HepG2 (cell line): Measurements from ENCODE around the gene HABP2. TPM values are rescaled to one million over a fixed set of nuclear protein-coding genes. Genes with fewer than 3 reads are reported as not detected.

Experiments
- ATAC-seq: fragments of 200-7000 bp; cut with Tn5 transposase; 3 replicates; pipeline ENCODE4 v1.9.1; 2020; ENCODE audit warnings: mild to moderate bottlenecking, moderate library complexity
- BruUV-seq: library from RNA; stranded (reverse); fragments of 400-500 nt; replicated peaks from 2 replicates; lab custom pipeline; 2021; lab: Mats Ljungman, UMichigan
- CTCF ChIA-PET: fragments of 300-600 bp; formaldehyde crosslinking; extraction: SDS; loops from one replicate; lab custom pipeline; 2021; ENCODE audit warnings: low total read pairs, inconsistent platforms, low intra/inter-chr PET ratio; lab: Yijun Ruan, JAX
- POLR2A ChIA-PET: fragments of 350-600 bp; sonication (Branson Sonifier 250); formaldehyde crosslinking; loops from one replicate; lab custom pipeline; 2020; ENCODE audit warnings: antibody characterized with exemption, inconsistent platforms; lab: Yijun Ruan, JAX
- DNase-seq: peaks from one replicate; pipeline ENCODE4 v3.0.0-alpha.2; 2015; ENCODE audit warnings: low spot score
- FAIRE-seq: peaks from 3 replicates; lab custom pipeline; 2011; peaks lifted over from hg19 to GRCh38; lab: Jason Lieb, UNC
- H2AFZ ChIP-seq: one replicate; pipeline ENCODE4 v1.6.1; 2011; ENCODE audit warnings: low read length, inconsistent platforms
- H3K27ac ChIP-seq: fragments of 300-600 bp; 3 replicates; pipeline ENCODE4 v1.8.0; 2011; ENCODE audit warnings: mixed run types, mild to moderate bottlenecking, mixed read lengths, low read length, inconsistent platforms; ENCODE audit not compliant: insufficient read depth; ENCODE audit errors: extremely low read length
- H3K27me3 ChIP-seq, 2 experiments: fragments of 200-600 bp in 1 of 2; 2 replicates in 1 of 2; 3 replicates in 1 of 2; pipeline versions ENCODE4 v1.6.0 to v1.8.0; 2011; ENCODE audit warnings: low read length in 2 of 2, mild to moderate bottlenecking in 2 of 2, moderate library complexity in 2 of 2, inconsistent platforms in 1 of 2; ENCODE audit not compliant: insufficient read depth in 2 of 2, control insufficient read depth in 1 of 2
- H3K36me3 ChIP-seq, 2 experiments: fragments of 200-600 bp in 1 of 2; replicated peaks in 1 of 2; 2 replicates in 1 of 2; 3 replicates in 1 of 2; pipeline versions ENCODE4 v1.5.1 to v1.8.0; 2011; ENCODE audit warnings: low read length in 2 of 2, inconsistent platforms in 1 of 2; ENCODE audit not compliant: insufficient read depth in 2 of 2, control insufficient read depth in 1 of 2
- H3K4me1 ChIP-seq: 2 replicates; pipeline ENCODE4 v1.5.1; 2012; ENCODE audit warnings: low read length, inconsistent platforms; ENCODE audit not compliant: insufficient read depth
- H3K4me2 ChIP-seq: 2 replicates; pipeline ENCODE4 v1.6.0; 2011; ENCODE audit warnings: low read depth, low read length, inconsistent platforms
- H3K4me3 ChIP-seq, 3 experiments: fragments of 200-600 bp in 1 of 3; sonication (generic), shearing (Covaris generic) in 1 of 3; replicated peaks in 1 of 3; 2 replicates each; pipeline ENCODE4 v1.5.1; 2011 to 2016; ENCODE audit warnings: low read length in 3 of 3, inconsistent platforms in 2 of 3, low read depth in 2 of 3, mild to moderate bottlenecking in 2 of 3, control low read depth in 1 of 3, mixed read lengths in 1 of 3; ENCODE audit not compliant: insufficient read depth in 1 of 3
- H3K79me2 ChIP-seq: one replicate; pipeline ENCODE4 v1.6.1; 2011; ENCODE audit warnings: low read length, inconsistent platforms; ENCODE audit not compliant: insufficient read depth
- H3K9ac ChIP-seq: 2 replicates; pipeline ENCODE4 v1.6.0; 2011; ENCODE audit warnings: mild to moderate bottlenecking, low read depth, low read length, inconsistent platforms; ENCODE audit not compliant: insufficient read depth
- H3K9me3 ChIP-seq: 2 replicates; pipeline ENCODE4 v1.5.1; 2012; ENCODE audit warnings: mild to moderate bottlenecking, low read length
- H4K20me1 ChIP-seq: 2 replicates; pipeline ENCODE4 v1.6.0; 2011; ENCODE audit warnings: inconsistent platforms, mild to moderate bottlenecking, low read length, moderate library complexity; ENCODE audit not compliant: insufficient read depth
- ATF1 ChIP-seq: IDR thresholded peaks from 2 replicates; pipeline ENCODE4 v1.6.1; 2016; ENCODE audit warnings: mild to moderate bottlenecking, control low read depth
- ATF4 ChIP-seq, 2 experiments: fragments of 450-650 bp in 1 of 2; sonication (generic) in 1 of 2; formaldehyde crosslinking; IDR thresholded peaks; 2 replicates each; pipeline versions ENCODE4 v1.5.0 to v1.8.0; 2020 to 2022; ENCODE audit warnings: mild to moderate bottlenecking in 1 of 2, missing genetic modification reagents in 1 of 2
- CREB3 ChIP-seq: sonication (generic); formaldehyde crosslinking; IDR thresholded peaks from 2 replicates; pipeline ENCODE4 v1.5.0; 2020; ENCODE audit warnings: missing genetic modification reagents
- HMG20A ChIP-seq: IDR thresholded peaks from 2 replicates; pipeline ENCODE4 v1.6.1; 2016; ENCODE audit warnings: borderline replicate concordance
- JUND ChIP-seq: sonication (generic); formaldehyde crosslinking; IDR thresholded peaks from 2 replicates; pipeline ENCODE4 v1.8.0; 2022; ENCODE audit warnings: mild to moderate bottlenecking, missing genetic modification reagents
- NFATC3 ChIP-seq: sonication (generic); formaldehyde crosslinking; IDR thresholded peaks from 2 replicates; pipeline ENCODE4 v1.5.1; 2020; ENCODE audit warnings: mild to moderate bottlenecking, missing genetic modification reagents
- NFKB2 ChIP-seq: sonication (generic); formaldehyde crosslinking; IDR thresholded peaks from 2 replicates; pipeline ENCODE4 v1.4.0; 2020; ENCODE audit warnings: missing genetic modification reagents, borderline replicate concordance
- POLR2G ChIP-seq: fragments of 200-400 bp; formaldehyde crosslinking; IDR thresholded peaks from 2 replicates; pipeline ENCODE4 v1.6.1; 2018; ENCODE audit warnings: mild to moderate bottlenecking, low read depth, low read length, moderate library complexity
- SIX4 ChIP-seq: sonication (generic); formaldehyde crosslinking; IDR thresholded peaks from 2 replicates; pipeline ENCODE4 v1.4.0; 2020; ENCODE audit warnings: missing genetic modification reagents
- TGIF2 ChIP-seq: IDR thresholded peaks from 2 replicates; pipeline ENCODE4 v1.6.1; 2016; ENCODE audit warnings: control low read depth, missing compliant biosample characterization
- ZNF546 ChIP-seq: sonication (generic); formaldehyde crosslinking; conservative IDR thresholded peaks from 2 replicates; pipeline ENCODE4 v1.8.1; 2023; ENCODE audit warnings: mild to moderate bottlenecking, missing genetic modification reagents
- ZNF781 ChIP-seq: sonication (generic); formaldehyde crosslinking; IDR thresholded peaks from 2 replicates; pipeline ENCODE4 v1.5.1; 2020; ENCODE audit warnings: borderline replicate concordance, mild to moderate bottlenecking, missing genetic modification reagents; ENCODE audit errors: not compliant biosample characterization
- ZSCAN21 ChIP-seq: sonication (generic); formaldehyde crosslinking; IDR thresholded peaks from 2 replicates; pipeline ENCODE4 v1.8.0; 2022; ENCODE audit warnings: mild to moderate bottlenecking, missing genetic modification reagents, moderate library complexity, borderline replicate concordance
- WGBS: methylation state at CpG from one replicate; pipeline ENCODE4 v1.1.6; 2017; ENCODE audit warnings: low lambda C conversion rate; 5-methylcytosine and 5-hydroxymethylcytosine counted together
- in situ Hi-C: cut with HindIII; loops from 2 replicates; pipeline ENCODE4 v1.10.0; 2017; ENCODE audit warnings: low pct_unique_long_range_greater_than_20kb; ENCODE audit not compliant: extremely low pct_ligation_motif_present
- intact Hi-C: fragments of 100-400 bp; cut with micrococcal nuclease; formaldehyde crosslinking; loops from one replicate; pipeline ENCODE4 v1.10.0; 2022; ENCODE audit not compliant: unreplicated experiment
- polyA plus RNA-seq, 8 experiments: library from polyadenylated mRNA; depleted of rRNA in 3 of 8; stranded (reverse) in 7 of 8; unstranded in 1 of 8; fragments of >200 nt; fragmentation: Illumina TruSeq in 4 of 8; extraction: Trizol in 4 of 8; gene quantifications; 2 replicates each; pipeline versions ENCODE4 v1.2.1 to v1.2.3, GENCODE V29; 2011 to 2016; ENCODE audit warnings: low read depth in 4 of 8, missing spikeins in 1 of 8, mixed read lengths in 1 of 8; ENCODE audit not compliant: insufficient read depth in 1 of 8
- total RNA-seq, 5 experiments: library from RNA; depleted of rRNA; stranded (reverse); fragments of >200 nt; fragmentation: Illumina TruSeq; extraction: Trizol; gene quantifications; 2 replicates each; pipeline ENCODE4 v1.2.3, GENCODE V29; 2016; ENCODE audit warnings: low read depth in 1 of 5
- TF ChIP-seq, protein P1 (sequence below): IDR thresholded peaks from 2 replicates; pipeline ENCODE4 v1.6.1; 2016; ENCODE audit warnings: low read depth, missing genetic modification reagents, missing compliant biosample characterization
- TF ChIP-seq, protein P2 (sequence below): sonication (generic); formaldehyde crosslinking; IDR thresholded peaks from 2 replicates; pipeline ENCODE4 v1.5.1; 2020; ENCODE audit warnings: mild to moderate bottlenecking, missing genetic modification reagents, moderate library complexity
- TF ChIP-seq, protein P3 (sequence below): sonication (generic); formaldehyde crosslinking; IDR thresholded peaks from 2 replicates; pipeline ENCODE4 v1.4.0; 2020; ENCODE audit warnings: low read depth, mild to moderate bottlenecking, missing genetic modification reagents

Gene HABP2
- total and polyA plus RNA-seq, 2 of the 13 experiments (the other 11 are each of a cell fraction or from before 2014, with no cell fraction given): 0.12 to 0.13 TPM

DNA sequence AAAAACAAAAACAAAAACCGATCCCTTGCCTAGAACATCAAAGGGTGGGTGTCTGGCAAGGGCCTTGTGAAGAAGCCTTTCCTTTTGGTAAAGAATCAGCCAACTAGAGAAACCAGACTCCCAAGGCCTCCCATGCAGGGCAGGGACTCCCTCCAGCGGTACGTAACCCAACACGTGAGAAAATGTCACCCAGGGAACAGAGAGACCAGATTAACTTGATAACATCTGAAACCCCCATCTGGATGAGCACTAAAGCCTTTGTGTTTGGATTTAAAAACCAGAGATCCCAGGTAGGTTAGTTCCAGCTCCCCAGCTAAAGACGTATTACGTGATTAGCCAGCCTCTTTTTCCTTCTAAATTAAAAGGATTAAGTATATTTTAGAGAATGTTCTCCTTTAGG, 3.0 kb upstream of the HABP2 start:
- FAIRE-seq (no peak), DNase-seq (no peak), ATAC-seq (no peak)
- Histone ChIP-seq H3K4me1 (peaks cover 21% of the 10 kb centered on the region), H3K9me3 (no peaks in the 10 kb centered on the region), H4K20me1 (no peaks in the 10 kb centered on the region), H3K4me2 (no peak overlapping the region), H3K27ac (no peak overlapping the region), H2AFZ (no peak overlapping the region), H3K27me3 (peaks cover 0 to 2% of the 10 kb centered on the region in 2 experiments; a peak in 1 of 5 replicates), H3K79me2 (no peaks in the 10 kb centered on the region), H3K9ac (no peak overlapping the region), H3K4me3 (no peak overlapping the region), H3K36me3 (no peaks in the 10 kb centered on the region)
- WGBS: 73% methylated on average over 6 of the region's 6 CpGs
- ChIA-PET POLR2A (no interaction called here), CTCF (no interaction called here)
- in situ Hi-C loops: no loop called here
- BruUV-seq: no TSS peak
- intact Hi-C loops: no loop called here
- TF ChIP-seq ZSCAN21 (no peak), ATF4 (CRISPR knock-in tag; IDR thresholded peaks at IDR 0.05) (no peak), ZNF546 (CRISPR knock-in tag) (no peak), POLR2G (no peak), SIX4 (CRISPR knock-in tag) (no peak), ZNF781 (CRISPR knock-in tag) (no peak), HMG20A (CRISPR knock-in tag) (no peak), NFATC3 (CRISPR knock-in tag) (no peak), CREB3 (CRISPR knock-in tag) (no peak), JUND (CRISPR knock-in tag) (no peak), NFKB2 (no peak), TGIF2 (CRISPR knock-in tag) (no peak), ATF1 (CRISPR knock-in tag) (no peak)
- TF ChIP-seq, protein P1, sequence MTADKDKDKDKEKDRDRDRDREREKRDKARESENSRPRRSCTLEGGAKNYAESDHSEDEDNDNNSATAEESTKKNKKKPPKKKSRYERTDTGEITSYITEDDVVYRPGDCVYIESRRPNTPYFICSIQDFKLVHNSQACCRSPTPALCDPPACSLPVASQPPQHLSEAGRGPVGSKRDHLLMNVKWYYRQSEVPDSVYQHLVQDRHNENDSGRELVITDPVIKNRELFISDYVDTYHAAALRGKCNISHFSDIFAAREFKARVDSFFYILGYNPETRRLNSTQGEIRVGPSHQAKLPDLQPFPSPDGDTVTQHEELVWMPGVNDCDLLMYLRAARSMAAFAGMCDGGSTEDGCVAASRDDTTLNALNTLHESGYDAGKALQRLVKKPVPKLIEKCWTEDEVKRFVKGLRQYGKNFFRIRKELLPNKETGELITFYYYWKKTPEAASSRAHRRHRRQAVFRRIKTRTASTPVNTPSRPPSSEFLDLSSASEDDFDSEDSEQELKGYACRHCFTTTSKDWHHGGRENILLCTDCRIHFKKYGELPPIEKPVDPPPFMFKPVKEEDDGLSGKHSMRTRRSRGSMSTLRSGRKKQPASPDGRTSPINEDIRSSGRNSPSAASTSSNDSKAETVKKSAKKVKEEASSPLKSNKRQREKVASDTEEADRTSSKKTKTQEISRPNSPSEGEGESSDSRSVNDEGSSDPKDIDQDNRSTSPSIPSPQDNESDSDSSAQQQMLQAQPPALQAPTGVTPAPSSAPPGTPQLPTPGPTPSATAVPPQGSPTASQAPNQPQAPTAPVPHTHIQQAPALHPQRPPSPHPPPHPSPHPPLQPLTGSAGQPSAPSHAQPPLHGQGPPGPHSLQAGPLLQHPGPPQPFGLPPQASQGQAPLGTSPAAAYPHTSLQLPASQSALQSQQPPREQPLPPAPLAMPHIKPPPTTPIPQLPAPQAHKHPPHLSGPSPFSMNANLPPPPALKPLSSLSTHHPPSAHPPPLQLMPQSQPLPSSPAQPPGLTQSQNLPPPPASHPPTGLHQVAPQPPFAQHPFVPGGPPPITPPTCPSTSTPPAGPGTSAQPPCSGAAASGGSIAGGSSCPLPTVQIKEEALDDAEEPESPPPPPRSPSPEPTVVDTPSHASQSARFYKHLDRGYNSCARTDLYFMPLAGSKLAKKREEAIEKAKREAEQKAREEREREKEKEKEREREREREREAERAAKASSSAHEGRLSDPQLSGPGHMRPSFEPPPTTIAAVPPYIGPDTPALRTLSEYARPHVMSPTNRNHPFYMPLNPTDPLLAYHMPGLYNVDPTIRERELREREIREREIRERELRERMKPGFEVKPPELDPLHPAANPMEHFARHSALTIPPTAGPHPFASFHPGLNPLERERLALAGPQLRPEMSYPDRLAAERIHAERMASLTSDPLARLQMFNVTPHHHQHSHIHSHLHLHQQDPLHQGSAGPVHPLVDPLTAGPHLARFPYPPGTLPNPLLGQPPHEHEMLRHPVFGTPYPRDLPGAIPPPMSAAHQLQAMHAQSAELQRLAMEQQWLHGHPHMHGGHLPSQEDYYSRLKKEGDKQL (CRISPR knock-in tag): no peak
- TF ChIP-seq, protein P2, sequence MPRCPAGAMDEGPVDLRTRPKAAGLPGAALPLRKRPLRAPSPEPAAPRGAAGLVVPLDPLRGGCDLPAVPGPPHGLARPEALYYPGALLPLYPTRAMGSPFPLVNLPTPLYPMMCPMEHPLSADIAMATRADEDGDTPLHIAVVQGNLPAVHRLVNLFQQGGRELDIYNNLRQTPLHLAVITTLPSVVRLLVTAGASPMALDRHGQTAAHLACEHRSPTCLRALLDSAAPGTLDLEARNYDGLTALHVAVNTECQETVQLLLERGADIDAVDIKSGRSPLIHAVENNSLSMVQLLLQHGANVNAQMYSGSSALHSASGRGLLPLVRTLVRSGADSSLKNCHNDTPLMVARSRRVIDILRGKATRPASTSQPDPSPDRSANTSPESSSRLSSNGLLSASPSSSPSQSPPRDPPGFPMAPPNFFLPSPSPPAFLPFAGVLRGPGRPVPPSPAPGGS (CRISPR knock-in tag): no peak
- TF ChIP-seq, protein P3, sequence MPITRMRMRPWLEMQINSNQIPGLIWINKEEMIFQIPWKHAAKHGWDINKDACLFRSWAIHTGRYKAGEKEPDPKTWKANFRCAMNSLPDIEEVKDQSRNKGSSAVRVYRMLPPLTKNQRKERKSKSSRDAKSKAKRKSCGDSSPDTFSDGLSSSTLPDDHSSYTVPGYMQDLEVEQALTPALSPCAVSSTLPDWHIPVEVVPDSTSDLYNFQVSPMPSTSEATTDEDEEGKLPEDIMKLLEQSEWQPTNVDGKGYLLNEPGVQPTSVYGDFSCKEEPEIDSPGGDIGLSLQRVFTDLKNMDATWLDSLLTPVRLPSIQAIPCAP (CRISPR knock-in tag): no peak
